GM18502 (cell line): ENCODE measurements around the gene PIK3AP1.
"Not testable (repeated sequence)": the region's sequence is repeated elsewhere in the genome, so short reads cannot be mapped to it uniquely, and the experiment has no call there.

Experiments
- ATAC-seq: cut with Tn5 transposase; IDR thresholded peaks from one replicate; pipeline ENCODE4 v1.9.1; 2021; ENCODE audit warnings: mild to moderate bottlenecking; ENCODE audit not compliant: unreplicated experiment, poor library complexity

PIK3AP1 gene

DNA sequence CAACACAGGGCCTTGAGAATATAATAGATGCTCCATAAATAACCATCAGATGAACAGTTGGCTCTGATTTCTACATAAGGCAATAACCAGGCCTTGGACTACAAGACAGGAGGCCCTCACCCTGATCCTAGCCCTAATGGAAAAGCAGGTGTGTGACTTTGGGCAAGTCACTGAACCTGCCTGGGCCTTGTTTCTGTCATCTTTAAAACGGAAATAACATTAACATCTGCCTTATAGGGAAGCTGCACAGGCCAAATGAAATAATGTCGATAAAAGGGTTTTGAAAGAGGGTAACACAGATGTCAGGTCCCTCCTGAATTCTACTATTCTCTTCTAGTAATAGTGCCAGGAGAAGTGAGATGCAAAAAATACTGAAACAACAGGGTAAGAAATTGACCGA is 20.7 kb downstream of the PIK3AP1 start:
- no peak for ATAC-seq

DNA sequence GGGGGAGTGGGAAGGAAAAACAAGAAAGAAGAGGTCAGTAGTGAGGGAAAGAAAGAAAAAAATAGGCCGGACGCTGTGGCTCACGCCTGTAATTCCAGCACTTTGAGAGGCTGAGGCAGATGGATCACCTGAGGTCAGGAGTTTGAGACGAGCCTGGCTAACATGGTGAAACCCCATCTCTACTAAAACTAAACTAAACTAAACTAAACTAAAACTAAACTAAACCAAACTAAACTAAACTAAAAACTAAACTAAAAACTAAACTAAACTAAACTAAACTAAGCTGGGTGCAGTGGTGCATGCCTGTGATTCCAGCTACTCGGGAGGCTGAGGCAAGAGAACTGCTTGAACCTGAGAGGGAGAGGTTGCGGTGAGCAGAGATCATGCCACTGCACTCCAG is 22.0 kb downstream of the PIK3AP1 start:
- not testable (repeated sequence) for ATAC-seq

DNA sequence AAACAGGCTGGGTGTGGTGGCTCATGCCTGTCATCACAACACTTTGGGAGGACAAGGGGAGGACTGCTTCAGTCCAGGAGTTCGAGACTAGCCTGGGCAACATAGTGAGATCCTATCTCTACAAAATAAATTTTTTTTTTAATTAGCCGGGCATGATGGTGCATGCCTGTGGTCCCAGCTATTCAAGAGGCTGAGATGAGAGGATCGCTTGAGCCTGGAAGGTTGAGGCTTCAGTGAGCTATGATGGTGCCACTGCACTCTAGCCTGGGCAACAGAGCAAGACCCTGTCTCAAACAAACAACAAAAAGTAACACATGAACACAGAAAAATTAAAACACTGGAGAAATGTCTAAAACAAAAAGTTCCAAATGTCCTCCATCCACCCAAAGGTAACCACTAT is 22.9 kb downstream of the PIK3AP1 start:
- ATAC-seq = no peak

DNA sequence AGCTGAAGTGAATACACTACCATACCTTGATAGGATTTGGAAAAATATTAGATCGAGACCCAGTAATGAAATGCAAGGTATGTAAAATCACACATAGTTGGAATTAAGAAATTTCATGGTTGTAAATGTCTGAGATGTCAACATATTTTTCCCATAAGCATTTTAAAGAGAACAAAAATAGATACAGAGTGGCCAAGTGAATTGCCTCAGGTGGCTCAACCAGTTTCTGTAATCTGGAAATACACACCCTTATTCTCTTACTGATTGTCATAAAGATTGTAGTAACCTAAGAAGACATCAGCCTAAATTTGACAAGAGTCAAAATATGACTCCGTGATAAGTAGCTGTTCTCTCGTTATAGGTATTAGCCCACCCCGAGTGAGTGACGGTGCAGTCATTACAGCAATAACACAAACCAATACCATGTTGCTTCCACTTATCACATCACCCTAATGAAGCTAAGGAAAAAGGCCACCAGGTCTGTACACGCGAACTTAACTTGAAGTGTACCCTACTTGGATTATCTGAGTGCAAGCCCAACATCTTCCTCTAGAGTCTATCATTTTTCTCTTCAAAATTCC is 23.4 kb downstream of the PIK3AP1 start:
- ATAC-seq = no peak

DNA sequence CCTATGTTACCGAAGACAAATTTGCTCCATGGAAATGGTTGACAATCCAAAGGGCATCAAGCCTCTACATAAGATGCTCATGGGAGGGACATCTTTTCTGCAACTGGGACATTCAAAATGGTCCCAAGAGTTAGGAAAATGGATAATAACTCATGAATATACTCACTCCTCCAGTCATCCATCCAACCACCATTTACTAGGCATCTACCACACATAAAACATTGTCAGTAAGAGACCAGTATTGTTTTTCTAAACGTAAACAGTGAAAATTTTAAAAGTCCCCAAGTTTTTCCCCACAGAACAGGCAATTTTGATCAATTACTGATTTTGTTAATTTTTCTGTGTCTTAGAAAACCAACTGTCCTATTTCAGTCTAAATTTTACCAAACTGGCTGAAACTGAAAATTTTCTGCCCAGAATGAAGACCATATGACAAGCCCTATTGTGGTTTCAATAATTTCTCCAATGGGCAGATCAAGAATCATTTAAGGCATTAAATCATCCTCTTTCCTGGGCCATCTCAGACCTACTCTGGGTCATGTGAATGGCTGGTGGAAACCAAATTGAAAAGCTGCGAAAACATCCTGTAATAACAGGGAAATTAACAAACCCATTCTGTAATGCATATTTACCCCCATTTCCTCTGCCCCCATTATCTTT is 24.2 kb downstream of the PIK3AP1 start:
- ATAC-seq = no peak

DNA sequence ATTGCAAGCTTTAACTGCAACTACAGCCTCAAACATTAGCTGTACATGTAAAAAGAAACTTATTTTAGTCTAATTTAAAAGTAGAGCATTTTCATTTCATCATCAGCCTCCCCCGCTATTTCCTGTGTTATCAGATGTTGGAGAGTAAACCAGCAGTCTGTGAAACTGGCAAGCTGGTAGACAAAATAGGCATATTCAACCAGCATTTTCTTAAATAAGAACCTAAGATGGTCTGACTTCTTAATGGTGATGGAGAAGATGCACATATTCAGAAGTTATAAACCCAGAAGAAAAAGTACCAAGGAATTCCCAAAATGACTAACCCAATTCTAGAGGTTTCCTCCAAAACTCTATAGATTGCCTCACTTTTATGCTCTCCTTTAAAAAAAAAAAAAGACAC is 24.9 kb downstream of the PIK3AP1 start:
- ATAC-seq = no peak

DNA sequence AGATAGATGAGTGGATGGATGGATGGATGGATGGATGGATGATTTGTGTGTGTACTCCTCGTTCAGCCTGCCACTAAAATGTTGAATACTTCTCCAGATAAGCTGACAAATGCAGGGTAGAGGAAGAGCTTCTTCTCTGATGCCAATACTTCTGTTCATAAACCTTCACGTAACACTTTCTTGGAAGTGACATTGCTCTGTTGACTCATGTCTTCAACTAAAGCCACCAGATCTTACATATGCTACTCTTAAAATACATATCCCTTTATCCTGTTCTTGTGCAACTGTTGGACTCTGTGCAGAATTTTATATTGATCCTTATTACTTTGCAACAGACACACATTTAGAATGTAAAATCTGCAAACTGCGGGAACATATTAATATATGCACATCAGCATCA is 26.9 kb downstream of the PIK3AP1 start:
- no peak for ATAC-seq

DNA sequence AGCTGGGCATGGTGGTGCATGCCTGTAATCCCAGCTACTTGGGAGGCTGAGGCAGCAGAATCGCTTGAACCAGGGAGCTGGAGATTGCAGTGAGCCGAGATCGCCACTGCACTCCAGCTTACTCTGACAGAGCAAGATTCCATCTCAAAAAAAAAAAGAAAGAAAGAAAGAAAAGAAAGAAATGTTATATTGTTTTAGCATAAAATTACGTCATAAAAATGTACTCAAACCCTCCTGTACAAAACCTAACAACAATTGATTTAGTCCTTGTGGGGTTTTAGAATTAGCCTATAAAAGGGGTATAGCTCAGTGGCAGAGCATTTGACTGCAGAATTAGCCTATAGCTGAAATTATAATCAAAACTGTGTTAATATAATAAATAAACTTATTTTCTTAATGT is 27.9 kb downstream of the PIK3AP1 start:
- no peak for ATAC-seq

DNA sequence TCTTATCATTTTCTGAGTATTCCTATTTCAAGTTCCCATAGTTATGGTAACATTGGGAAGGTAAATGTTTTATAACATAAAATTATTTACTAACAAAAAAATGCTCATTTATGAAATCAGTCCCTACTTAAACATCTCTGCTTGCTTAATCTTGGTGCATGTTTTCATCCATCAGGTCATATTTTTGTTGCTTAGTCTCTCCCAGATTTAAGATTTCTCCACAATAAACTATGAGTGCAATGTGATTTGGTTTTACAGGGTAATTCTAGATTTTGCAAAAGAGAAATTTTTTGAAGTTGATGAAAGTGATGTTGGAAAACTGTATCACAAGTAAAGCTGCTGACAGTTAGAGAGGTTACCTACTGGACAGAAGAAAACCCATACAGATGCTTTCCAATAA is 28.6 kb downstream of the PIK3AP1 start:
- ATAC-seq = no peak

DNA sequence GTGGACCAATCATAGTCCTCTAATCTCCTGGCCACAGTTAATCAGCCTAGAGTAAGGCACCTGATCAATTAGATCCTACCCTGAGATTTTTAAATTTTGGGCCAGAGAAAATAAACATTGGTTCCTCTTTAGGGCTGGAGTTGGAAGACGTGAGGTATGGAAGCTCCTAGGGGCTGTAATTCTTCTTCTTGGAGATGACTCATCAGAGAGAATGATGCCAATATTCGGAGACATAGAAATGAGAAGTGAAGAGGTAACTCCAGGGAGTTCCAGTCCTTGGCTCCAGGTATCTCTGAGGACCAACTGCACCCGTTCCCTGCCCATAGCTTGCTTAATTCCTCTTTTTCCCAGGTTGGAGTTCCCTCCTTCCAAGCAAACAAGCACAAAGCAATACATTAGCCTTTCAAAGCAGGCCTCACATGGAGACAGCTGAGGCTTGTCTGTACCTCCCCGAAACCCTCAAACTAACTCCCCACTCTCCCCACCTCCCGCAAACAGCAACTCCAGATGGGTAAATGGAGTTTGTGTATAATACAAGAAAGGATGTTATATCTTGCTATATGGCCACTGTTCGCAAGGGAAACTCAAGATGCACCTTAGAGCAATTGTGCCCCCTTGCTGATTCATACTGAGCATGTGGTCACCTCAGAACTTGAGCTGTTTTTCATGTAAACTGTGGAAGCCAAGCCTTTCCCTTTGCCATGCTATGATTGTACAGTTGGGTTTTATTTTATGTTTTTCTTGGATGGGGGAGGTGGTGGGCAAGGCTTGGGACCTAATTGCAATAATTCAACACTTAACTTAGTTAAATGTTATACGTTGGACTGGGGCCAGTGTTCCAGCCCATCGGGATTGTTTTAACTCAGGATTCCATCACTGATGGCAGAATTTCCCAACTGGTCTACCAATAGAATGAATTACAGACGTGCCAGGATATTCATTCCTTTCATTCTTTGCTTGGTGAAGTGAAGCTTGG is 29.3 kb downstream of the PIK3AP1 start:
- no peak for ATAC-seq

DNA sequence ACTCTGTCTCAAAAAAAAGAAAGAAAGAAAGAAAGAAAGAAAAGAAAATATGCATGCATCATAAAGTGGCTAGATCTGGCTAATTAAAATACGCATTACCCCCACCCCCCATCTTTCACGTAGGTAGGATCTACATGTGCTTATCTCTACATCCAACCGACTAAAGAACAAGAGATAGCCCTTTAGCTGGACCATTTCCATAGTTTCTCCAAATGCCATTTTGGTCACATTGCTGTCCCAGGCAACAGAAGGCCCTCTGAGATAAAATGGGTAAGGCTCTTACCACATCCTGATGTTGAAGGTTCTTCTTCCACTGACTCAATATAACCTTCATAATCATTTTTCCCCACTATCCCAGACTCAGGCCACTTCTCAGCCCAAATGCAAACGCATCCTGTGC is 31.5 kb downstream of the PIK3AP1 start:
- ATAC-seq = no peak

DNA sequence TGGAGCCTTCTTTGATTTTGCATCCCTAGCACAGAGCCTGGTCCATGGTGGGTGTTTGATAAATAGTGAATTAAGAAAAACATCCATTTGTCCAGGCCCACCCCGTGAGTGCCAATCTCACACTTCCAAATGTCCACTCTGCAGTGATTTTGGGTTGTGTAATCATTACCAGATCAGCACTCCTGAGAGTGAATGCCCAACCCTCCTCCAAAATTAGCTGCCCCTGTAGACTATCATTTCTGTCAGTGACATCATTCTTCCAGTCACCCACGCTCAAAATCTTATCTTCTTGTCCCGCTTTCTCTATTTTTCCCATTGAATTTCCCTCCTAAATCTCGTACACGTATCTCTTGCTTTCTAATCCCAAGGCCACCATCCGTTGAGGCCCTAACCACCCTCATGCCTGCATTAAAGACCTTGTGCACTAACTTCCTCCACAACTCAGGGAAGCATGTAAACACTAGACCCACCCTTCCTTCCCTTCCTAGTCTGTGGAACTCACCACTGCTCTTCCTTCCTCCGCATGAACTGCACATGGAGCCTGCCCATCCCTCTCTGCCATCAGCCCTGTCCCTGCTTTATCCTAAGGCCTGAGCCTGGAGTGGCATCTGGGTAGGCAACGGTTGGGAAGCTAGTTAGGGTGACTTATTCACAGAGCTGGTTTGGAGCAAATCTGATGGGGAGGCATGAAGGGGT is 32.8 kb downstream of the PIK3AP1 start:
- no peak for ATAC-seq

DNA sequence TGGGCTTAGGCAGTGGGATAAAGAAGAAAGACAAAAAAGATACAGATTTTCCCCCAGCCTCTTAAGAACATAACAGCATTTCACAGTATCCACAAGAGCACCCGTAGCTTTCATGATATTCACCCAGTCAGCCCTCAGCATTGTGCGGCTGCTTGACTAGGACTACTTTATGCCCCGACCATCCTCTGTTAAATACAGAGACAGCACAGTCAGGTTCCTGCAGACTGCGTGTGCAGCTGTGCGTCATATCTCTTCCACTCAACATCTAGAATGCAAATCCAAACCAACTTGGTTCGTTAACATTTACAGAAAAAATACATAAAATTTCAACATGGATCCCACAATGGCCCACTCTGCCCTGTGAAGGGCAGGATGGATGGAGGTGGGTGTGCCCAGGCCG is 33.8 kb downstream of the PIK3AP1 start:
- ATAC-seq = no peak

DNA sequence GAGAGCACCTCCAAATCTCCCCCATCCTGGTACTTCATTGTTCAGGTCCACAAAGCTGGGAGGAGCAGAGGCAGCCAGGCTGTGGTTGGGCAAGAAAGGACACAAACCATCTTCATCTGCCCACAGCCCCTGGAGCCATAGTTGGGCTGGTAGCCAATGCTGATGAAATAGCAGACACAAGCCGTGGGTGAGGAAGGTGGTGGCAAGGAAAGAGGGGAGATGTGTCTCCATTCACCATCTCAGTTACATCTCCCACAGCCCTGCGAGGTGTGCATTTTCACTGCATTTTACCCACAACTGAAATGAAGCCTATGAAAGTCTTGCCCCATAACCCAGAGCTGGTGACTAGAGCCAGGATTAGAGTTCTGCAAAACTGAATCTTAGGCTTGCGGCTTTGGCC is 35.0 kb downstream of the PIK3AP1 start:
- no peak for ATAC-seq

DNA sequence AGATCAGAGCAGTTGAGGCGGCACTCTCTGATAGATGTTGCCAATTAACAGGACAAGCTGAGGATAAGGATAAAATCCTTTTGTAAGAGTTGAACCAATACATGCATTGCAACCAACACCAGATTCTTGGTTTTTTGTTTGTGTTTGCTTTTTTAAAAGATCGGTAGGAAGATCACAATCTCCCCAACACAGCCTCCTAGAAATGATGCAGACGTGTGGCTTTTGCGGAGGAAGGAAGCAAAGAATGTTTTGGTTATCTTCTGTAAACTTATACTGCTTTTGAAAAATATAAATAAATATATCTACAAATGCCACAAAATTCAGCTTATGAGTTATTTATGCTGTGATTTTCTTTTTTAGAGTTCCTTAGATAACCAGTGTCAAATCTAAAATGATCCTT is 35.5 kb downstream of the PIK3AP1 start:
- ATAC-seq = no peak

DNA sequence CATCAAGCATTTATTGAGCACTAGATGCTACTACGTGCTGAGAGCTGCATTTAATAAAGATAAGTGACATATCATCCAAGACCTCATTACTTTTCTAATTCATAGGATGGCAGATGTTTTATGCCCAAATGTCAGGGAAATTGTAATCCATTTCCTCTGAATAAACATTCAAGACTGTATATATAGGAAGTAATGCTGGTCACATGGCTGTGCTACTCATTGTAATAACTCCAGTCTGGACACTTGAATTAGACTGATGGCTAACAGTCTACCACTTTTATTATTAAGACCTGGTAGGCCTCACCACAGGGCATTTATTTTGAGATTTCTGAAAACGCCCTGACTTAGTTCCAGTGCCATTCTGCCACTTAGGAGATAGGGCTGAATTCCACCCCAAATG is 36.6 kb downstream of the PIK3AP1 start:
- no peak for ATAC-seq

DNA sequence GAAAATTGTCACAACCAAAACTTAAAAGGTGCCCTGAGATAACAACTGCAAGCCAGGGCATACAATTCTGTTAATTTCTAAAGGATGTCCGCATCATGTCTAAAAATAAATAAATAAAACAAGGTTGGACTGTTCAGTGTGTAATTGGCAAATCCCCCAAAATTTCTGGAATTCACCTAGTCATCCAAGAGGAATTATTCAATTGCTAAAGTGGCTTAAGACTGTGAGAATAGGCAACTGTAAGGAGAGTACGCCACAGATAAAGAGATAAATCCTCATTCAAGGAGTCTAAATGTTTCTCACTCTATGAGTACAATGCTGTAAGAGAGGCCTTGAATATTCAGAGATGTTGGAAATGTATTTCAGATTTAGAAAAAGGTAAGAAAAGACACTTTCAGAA is 37.2 kb downstream of the PIK3AP1 start:
- ATAC-seq = no peak

DNA sequence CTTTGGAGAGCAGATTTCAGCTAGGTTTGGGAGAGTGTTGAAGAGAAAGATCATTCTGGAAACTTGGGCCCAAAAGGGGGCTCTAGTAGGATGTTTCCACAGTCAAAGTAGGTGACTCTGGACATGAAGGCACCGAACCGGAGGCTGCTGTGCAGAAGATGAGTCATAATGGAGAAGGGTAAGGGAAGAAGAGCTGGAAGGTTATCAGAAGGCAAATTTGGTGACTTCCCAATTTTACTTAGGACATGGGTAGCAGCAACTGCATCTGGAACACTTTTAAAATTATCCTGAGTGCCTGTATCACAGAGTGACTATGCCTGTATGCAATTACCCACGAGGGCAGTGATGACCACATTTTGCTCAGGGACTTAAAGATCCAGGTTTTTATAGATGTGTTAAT is 38.8 kb downstream of the PIK3AP1 start:
- no peak for ATAC-seq

DNA sequence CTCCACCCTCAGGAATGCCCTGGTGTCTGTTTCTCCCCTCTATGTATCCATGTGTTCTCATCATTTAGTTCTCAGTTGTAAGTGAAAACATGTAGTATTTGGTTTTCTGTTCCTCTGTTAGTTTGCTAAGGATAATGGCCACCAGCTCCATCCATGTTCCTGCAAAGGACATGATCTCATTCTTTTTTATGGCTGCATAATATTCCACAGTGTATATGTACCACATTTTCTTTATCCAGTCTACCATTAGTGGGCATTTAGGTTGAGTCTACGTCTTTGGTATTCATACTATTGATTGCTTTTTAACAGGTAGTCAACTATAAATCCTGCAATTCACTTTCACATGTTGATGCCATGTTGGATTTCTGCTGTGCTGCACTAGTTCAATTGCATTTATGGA is 39.9 kb downstream of the PIK3AP1 start:
- ATAC-seq = not testable (repeated sequence)

DNA sequence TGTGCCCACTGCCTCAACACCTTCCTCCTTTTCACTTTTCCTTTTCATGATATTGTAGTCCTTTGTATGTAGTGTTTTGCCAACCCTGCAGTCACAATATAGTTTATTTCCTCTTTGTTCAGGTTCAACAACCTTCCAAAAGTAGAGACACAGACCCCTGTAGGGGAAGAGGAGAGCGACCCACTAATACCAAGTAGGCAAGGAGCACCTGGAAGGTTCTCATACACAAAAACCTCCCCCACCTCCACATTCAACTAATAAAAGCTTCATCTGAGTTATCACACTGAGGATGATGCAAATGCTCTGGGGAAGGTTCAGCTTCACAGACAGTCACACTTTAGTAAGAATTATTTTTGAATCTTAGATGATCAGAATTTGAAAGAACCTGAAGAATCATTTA is 41.6 kb downstream of the PIK3AP1 start:
- no peak for ATAC-seq
